Esophagus muscularis mucosa (tissue), 4 donors: ENCODE data around the gene ELL3. TPM values are rescaled to one million over a fixed set of nuclear protein-coding genes. Genes with fewer than 3 reads are reported as not detected.

Experiments used
- DNase-seq: peaks from one replicate; pipeline ENCODE4 v3.0.0-alpha.2; 2017; ENCODE audit errors: extremely low spot score
- H3K27ac ChIP-seq, 4 donors: fragments of 200-600 bp; sonication (generic); replicated peaks in 1 of 4; 1 replicate in 3 of 4; 2 replicates in 1 of 4; pipeline ENCODE4 v1.5.1; 2016 to 2019; ENCODE audit warnings: mild to moderate bottlenecking in 1 of 4
- H3K27me3 ChIP-seq, 4 donors: fragments of 200-600 bp; sonication (generic); one replicate each; pipeline versions ENCODE4 v1.5.1 to v1.6.0; 2016 to 2019
- H3K36me3 ChIP-seq, 4 donors: fragments of 200-600 bp; sonication (generic); one replicate each; pipeline ENCODE4 v1.5.1; 2016 to 2019
- H3K4me1 ChIP-seq, 4 donors: fragments of 200-600 bp; sonication (generic); one replicate each; pipeline ENCODE4 v1.5.1; 2016 to 2019
- H3K4me3 ChIP-seq, 4 donors: fragments of 200-600 bp; sonication (generic); 1 replicate in 2 of 4; 2 replicates in 2 of 4; pipeline ENCODE4 v1.5.1; 2016 to 2019; ENCODE audit warnings: mild to moderate bottlenecking in 4 of 4, moderate library complexity in 1 of 4
- H3K9me3 ChIP-seq, 4 donors: fragments of 200-600 bp; sonication (generic); 1 replicate in 3 of 4; 2 replicates in 1 of 4; pipeline ENCODE4 v1.5.1; 2016 to 2019
- EP300 ChIP-seq: sonication (generic); formaldehyde crosslinking; IDR thresholded peaks from one replicate; pipeline ENCODE4 v1.6.1; 2017; ENCODE audit warnings: antibody characterized with exemption
- POLR2A ChIP-seq: fragments of 450-650 bp; IDR thresholded peaks from one replicate; pipeline ENCODE4 v1.6.1; 2017; ENCODE audit warnings: antibody characterized with exemption, moderate library complexity, mild to moderate bottlenecking, low read depth
- POLR2AphosphoS5 ChIP-seq, 2 donors: sonication (generic); formaldehyde crosslinking; IDR thresholded peaks; one replicate each; pipeline ENCODE4 v1.6.1; 2017; ENCODE audit warnings: antibody characterized with exemption in 2 of 2
- WGBS: methylation state at CpG from one replicate; pipeline ENCODE4 v1.1.5; 2018; 5-methylcytosine and 5-hydroxymethylcytosine counted together
- intact Hi-C: fragments of 100-400 bp; cut with DNase I; formaldehyde crosslinking; loops from one replicate; pipeline ENCODE4 v1.15.1; 2023
- total RNA-seq, 4 donors: library from RNA; depleted of rRNA; stranded (reverse); fragments of >200 nt; gene quantifications; one replicate each; pipeline versions ENCODE4 v1.1.0 to v1.2.1, GENCODE V29; 2016
- TF ChIP-seq, protein P1 (sequence below), 3 experiments: fragments of 200-600 bp in 2 of 3; fragments of 450-650 bp in 1 of 3; sonication (generic) in 2 of 3; IDR thresholded peaks; one replicate each; pipeline ENCODE4 v1.5.1; 2017 to 2019; ENCODE audit warnings: antibody characterized with exemption in 3 of 3, mild to moderate bottlenecking in 2 of 3, moderate library complexity in 1 of 3

Gene ELL3
- total RNA-seq, 4 donors from 2014 or later = 3.0 to 7.7 (median 4.1) TPM

DNA sequence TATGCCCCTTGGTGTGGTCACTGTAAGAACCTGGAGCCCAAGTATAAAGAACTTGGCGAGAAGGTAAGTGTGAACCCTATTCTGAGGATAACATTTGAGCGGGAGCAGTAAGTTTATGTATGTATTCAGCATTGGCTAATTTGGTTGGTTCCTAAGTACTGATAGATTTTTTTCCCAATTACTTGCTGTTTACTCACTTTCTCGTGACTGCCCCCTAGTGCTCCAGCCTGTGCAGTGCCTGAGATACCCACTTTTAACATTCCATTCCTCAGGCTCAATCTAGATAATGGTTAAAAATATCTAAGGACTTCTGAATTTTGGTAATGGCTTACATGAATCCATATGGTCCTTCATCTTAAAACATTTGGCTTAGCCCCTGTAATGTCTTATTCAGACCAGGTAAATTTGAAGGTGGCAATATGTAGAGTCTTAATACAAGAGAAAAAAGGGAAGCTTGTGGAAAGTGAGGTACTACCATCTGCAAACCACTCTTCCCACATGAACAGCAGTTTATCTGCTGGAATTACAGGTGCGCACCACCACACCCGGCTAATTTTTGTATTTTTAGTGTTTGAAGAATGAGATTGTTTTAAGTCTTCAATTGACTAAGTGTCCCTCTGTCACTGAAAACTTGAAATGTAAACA lies 7.1 kb downstream of the ELL3 start:
- peaks cover 59 to 92% (median 90%) of the 10 kb centered on the region in 4 donors for H3K36me3 ChIP-seq
- WGBS = 70% methylated on average over 5 of the region's 5 CpGs
- H3K4me1 ChIP-seq = no peaks in the 10 kb centered on the region

DNA sequence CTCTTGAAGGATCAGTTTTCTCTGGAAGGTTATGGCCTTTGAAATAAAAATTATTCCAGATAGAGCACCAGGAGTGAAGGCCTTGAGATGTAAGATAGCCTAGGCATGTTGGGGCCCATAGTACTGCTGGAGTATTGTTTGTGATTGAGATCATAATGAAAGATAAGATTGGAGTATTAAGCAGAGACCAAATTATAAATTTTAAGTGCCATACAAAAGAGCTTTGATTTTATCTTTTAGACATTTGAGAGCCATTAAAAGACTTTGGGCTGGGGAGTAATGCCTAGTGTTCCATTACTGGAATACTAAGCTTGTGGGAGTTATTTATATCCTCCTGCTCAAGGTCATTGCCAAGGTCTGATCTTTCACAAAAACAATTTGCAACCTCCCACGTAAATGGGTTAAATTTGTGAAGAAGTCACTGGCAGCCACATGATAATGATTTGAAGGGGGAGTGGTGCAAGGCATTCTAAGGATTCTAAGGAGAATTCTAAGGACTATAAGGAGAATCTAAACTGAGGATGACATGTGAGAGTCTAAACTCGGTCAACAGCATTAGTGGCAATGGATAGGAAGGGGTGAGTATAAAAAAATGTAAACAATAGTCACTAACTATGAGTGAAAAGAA lies 12.8 kb downstream of the ELL3 start:
- DNase-seq = no peak
- H3K27ac ChIP-seq = peak overlapping the region in 3 of 4 donors; percentile 14 to 61 (median 61)
- intact Hi-C loops = no loop called here
- no peaks in the 10 kb centered on the region for H3K9me3 ChIP-seq
- TF ChIP-seq, protein P1, sequence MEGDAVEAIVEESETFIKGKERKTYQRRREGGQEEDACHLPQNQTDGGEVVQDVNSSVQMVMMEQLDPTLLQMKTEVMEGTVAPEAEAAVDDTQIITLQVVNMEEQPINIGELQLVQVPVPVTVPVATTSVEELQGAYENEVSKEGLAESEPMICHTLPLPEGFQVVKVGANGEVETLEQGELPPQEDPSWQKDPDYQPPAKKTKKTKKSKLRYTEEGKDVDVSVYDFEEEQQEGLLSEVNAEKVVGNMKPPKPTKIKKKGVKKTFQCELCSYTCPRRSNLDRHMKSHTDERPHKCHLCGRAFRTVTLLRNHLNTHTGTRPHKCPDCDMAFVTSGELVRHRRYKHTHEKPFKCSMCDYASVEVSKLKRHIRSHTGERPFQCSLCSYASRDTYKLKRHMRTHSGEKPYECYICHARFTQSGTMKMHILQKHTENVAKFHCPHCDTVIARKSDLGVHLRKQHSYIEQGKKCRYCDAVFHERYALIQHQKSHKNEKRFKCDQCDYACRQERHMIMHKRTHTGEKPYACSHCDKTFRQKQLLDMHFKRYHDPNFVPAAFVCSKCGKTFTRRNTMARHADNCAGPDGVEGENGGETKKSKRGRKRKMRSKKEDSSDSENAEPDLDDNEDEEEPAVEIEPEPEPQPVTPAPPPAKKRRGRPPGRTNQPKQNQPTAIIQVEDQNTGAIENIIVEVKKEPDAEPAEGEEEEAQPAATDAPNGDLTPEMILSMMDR (IDR thresholded peaks at IDR 0.05) = no peak
- TF ChIP-seq POLR2A = no peak
- no peak for TF ChIP-seq EP300
- no peak for TF ChIP-seq POLR2AphosphoS5 (IDR thresholded peaks at IDR 0.05)
- peaks cover 6 to 25% (median 22%) of the 10 kb centered on the region in 4 donors for H3K4me1 ChIP-seq
- no peak overlapping the region for H3K4me3 ChIP-seq
- no peaks in the 10 kb centered on the region for H3K27me3 ChIP-seq
- H3K36me3 ChIP-seq = peaks cover 66 to 100% (median 89%) of the 10 kb centered on the region in 4 donors
- 42% methylated on average over 2 of the region's 2 CpGs for WGBS

More for the DNA sequence above, 7.1 kb downstream of the ELL3 start:
- Histone ChIP-seq H3K9me3 (no peaks in the 10 kb centered on the region), H3K27me3 (no peaks in the 10 kb centered on the region), H3K27ac (no peak overlapping the region), H3K4me3 (no peak overlapping the region)
- TF ChIP-seq EP300 = no peak
- TF ChIP-seq, protein P1 (IDR thresholded peaks at IDR 0.05) = peak; percentile 64 to 81 (median 72)
- DNase-seq = no peak
- intact Hi-C loops = no loop called here

DNA sequence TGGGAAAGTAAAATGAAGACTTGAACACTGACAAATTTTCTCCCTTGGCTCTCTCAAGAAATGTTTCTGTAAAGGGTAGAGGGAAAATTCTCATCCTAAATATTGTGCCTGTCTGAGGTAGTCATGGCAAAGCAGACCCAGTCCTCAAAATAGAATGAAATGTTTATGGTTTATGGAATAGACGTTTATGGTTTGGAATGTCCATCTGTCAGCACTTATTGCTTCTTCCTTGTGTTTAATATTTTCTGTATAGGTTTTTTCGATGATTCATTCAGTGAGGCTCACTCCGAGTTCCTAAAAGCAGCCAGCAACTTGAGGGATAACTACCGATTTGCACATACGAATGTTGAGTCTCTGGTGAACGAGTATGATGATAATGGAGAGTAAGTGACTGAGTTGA lies 13.9 kb downstream of the ELL3 start:
- TF ChIP-seq POLR2A (no peak), POLR2AphosphoS5 (IDR thresholded peaks at IDR 0.05) (no peak), EP300 (no peak)
- TF ChIP-seq, protein P1 (IDR thresholded peaks at IDR 0.05) = no peak
- DNase-seq = no peak
- no peak overlapping the region for H3K4me3 ChIP-seq
- H3K27ac ChIP-seq = peak overlapping the region; percentile 14 to 61 (median 48)
- H3K4me1 ChIP-seq = peaks cover 6 to 25% (median 22%) of the 10 kb centered on the region in 4 donors
- no peaks in the 10 kb centered on the region for H3K27me3 ChIP-seq
- intact Hi-C loops = no loop called here
- 49% methylated on average over 6 of the region's 6 CpGs for WGBS
- no peaks in the 10 kb centered on the region for H3K9me3 ChIP-seq
- peaks cover 67 to 100% (median 86%) of the 10 kb centered on the region in 4 donors for H3K36me3 ChIP-seq

DNA sequence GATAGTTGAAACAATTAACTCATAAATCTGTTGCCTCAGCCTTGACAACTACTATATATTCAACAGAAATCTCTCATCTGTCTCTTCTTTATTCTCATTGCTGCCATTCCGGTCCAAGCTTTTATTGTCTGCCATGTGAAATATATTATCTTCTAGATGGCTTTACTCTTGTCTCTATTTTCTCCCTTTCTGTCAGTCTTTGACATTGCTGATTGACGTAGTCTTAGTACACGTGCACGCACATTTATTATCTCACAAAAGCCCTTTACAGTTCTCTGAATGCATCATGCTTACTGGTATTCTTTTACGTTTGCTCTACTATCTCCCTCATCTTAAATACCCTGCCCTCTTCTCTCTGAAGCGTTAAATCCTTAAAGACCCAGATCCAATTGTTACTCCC lies 24.9 kb downstream of the ELL3 start:
- 84% methylated on average over 6 of the region's 6 CpGs for WGBS
- H3K4me1 ChIP-seq = peaks cover 39 to 63% (median 56%) of the 10 kb centered on the region in 4 donors
- TF ChIP-seq POLR2AphosphoS5 (IDR thresholded peaks at IDR 0.05) = no peak
- H3K27ac ChIP-seq = no peak overlapping the region
- H3K27me3 ChIP-seq = no peaks in the 10 kb centered on the region
- H3K36me3 ChIP-seq = peaks cover 18 to 48% (median 32%) of the 10 kb centered on the region in 4 donors
- DNase-seq = no peak
- H3K9me3 ChIP-seq = no peaks in the 10 kb centered on the region
- intact Hi-C loops = no loop called here
- H3K4me3 ChIP-seq = no peak overlapping the region

DNA sequence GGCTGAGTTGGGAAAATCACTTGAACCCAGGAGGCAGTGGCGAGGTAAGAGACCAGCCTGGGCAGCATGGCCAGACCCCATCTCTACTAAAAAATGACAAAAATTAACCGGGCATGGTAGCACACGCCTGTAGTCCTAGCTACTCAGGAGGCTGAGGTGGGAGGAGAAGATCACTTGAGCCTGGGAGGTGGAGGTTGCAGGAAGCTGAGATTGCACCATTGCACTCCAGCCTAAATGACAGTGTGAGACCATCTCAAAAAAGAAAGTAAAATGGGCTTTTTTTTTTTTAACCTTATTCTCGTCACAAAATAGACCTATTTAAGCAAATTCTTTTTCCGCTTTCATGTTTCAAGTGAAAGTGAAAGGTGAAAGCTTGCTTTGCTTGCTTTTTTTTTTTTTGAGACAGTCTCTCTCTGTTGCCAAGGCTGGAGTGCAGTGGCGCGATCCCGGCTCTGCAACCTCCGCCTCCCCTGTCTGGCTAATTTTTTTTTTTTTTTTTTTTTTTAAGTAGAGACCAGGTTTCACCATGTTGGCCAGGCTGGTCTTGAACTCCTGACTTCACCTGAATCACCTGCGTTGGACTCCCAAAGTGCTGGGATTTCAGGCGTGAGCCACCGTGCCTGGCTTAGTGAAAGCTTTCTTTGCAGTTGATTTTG lies 26.9 kb downstream of the ELL3 start:
- Histone ChIP-seq H3K4me3 (peak overlapping the region in 2 of 4 donors; percentile 2 to 15), H3K36me3 (peaks cover 5 to 28% (median 17%) of the 10 kb centered on the region in 4 donors), H3K9me3 (no peaks in the 10 kb centered on the region), H3K27ac (peak overlapping the region in 1 of 4 donors; percentile 49), H3K27me3 (no peaks in the 10 kb centered on the region), H3K4me1 (peaks cover 39 to 69% (median 61%) of the 10 kb centered on the region in 4 donors)
- DNase-seq = no peak
- WGBS = 60% methylated on average over 12 of the region's 12 CpGs
- intact Hi-C loops = no loop called here
- TF ChIP-seq EP300 (no peak), POLR2AphosphoS5 (IDR thresholded peaks at IDR 0.05) (no peak), POLR2A (no peak)
- TF ChIP-seq, protein P1 (IDR thresholded peaks at IDR 0.05) = no peak
